MV-4-11 (cell line): ENCODE data around the gene CALHM4.
"Not testable (repeated sequence)": the region's sequence is repeated elsewhere in the genome, so short reads cannot be mapped to it uniquely, and the experiment has no call there.

Experiments used
- DNase-seq: peaks from one replicate; lab custom pipeline; 2025; lab: John Stamatoyannopoulos, UW

Gene CALHM4

GRCh38 chr6:116577486-116577885 lies 23.9 kb downstream of the CALHM4 start:
- DNase-seq: no peak

GRCh38 chr6:116578335-116578734 lies 24.8 kb downstream of the CALHM4 start:
- no peak for DNase-seq

- no peak for DNase-seq
Measured at GRCh38 chr6:116579143-116579542, 25.6 kb downstream of the CALHM4 start.

- no peak for DNase-seq
Measured at GRCh38 chr6:116580198-116580597, 26.6 kb downstream of the CALHM4 start.

GRCh38 chr6:116586276-116586675 lies 32.7 kb downstream of the CALHM4 start:
- no peak for DNase-seq

- no peak for DNase-seq
Measured at GRCh38 chr6:116586738-116587137, 33.2 kb downstream of the CALHM4 start.

GRCh38 chr6:116595247-116595646 lies 41.7 kb downstream of the CALHM4 start:
- DNase-seq: no peak

- no peak for DNase-seq
Measured at GRCh38 chr6:116596815-116597214, 43.3 kb downstream of the CALHM4 start.

- DNase-seq: not testable (repeated sequence)
Measured at GRCh38 chr6:116603916-116604315, 50.4 kb downstream of the CALHM4 start.

GRCh38 chr6:116604868-116605267 lies 51.3 kb downstream of the CALHM4 start:
- DNase-seq: not testable (repeated sequence)

- no peak for DNase-seq
Measured at GRCh38 chr6:116605935-116606334, 52.4 kb downstream of the CALHM4 start.
